Astrocyte of the spinal cord (primary cell): ENCODE results near the gene MMP12.

Source experiments
- DNase-seq: peaks from one replicate; pipeline ENCODE4 v3.0.0; 2011; ENCODE audit warnings: low read depth, low spot score
- H3K4me3 ChIP-seq: 2 replicates; pipeline ENCODE4 v1.5.1; 2011; ENCODE audit warnings: low read depth, mild to moderate bottlenecking, low read length, moderate library complexity
- in situ Hi-C: cut with HindIII; loops from 2 replicates; pipeline ENCODE4 v1.10.0; 2017; ENCODE audit warnings: low sequenced_read_pairs
- TF ChIP-seq, protein P1 (sequence below): IDR thresholded peaks from 2 replicates; pipeline ENCODE4 v1.5.1; 2012; ENCODE audit warnings: low read depth, mild to moderate bottlenecking, low read length, inconsistent platforms

Gene MMP12

DNA sequence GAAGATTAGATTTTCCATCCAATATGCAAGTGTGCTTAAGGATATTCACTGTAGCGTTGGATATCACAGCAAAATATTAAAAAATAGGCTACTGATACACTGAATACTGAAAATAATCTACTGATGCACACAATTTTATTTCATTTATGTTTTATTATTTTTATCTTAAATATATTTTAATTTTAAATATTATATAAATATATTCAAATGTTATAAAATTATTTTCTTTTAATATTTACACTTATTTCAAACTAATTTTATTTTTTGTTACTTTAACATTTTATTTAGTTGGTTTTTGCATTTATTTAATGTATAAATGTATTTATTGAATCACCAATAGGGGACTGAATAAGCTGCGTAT, 43.7 kb downstream of the MMP12 start:
- in situ Hi-C loops: no loop called here
- no peak overlapping the region for H3K4me3 ChIP-seq
- TF ChIP-seq, protein P1, sequence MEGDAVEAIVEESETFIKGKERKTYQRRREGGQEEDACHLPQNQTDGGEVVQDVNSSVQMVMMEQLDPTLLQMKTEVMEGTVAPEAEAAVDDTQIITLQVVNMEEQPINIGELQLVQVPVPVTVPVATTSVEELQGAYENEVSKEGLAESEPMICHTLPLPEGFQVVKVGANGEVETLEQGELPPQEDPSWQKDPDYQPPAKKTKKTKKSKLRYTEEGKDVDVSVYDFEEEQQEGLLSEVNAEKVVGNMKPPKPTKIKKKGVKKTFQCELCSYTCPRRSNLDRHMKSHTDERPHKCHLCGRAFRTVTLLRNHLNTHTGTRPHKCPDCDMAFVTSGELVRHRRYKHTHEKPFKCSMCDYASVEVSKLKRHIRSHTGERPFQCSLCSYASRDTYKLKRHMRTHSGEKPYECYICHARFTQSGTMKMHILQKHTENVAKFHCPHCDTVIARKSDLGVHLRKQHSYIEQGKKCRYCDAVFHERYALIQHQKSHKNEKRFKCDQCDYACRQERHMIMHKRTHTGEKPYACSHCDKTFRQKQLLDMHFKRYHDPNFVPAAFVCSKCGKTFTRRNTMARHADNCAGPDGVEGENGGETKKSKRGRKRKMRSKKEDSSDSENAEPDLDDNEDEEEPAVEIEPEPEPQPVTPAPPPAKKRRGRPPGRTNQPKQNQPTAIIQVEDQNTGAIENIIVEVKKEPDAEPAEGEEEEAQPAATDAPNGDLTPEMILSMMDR: no peak
- DNase-seq: no peak

GRCh38 chr11:102830001-102830727, 44.6 kb downstream of the MMP12 start:
- H3K4me3 ChIP-seq: no peak overlapping the region
- no peak for DNase-seq
- in situ Hi-C loops: no loop called here

GRCh38 chr11:102829316-102830000, 45.3 kb downstream of the MMP12 start:
- in situ Hi-C loops: no loop called here
- no peak overlapping the region for H3K4me3 ChIP-seq
- TF ChIP-seq, protein P1: no peak
- DNase-seq: no peak

More at GRCh38 chr11:102830001-102830727, 44.6 kb downstream of the MMP12 start:
- TF ChIP-seq, protein P1: no peak

- no peak for DNase-seq
- TF ChIP-seq, protein P1: no peak
- in situ Hi-C loops: no loop called here
- H3K4me3 ChIP-seq: no peak overlapping the region
Observed at GRCh38 chr11:102824556-102824955, 50.2 kb downstream of the MMP12 start.

DNA sequence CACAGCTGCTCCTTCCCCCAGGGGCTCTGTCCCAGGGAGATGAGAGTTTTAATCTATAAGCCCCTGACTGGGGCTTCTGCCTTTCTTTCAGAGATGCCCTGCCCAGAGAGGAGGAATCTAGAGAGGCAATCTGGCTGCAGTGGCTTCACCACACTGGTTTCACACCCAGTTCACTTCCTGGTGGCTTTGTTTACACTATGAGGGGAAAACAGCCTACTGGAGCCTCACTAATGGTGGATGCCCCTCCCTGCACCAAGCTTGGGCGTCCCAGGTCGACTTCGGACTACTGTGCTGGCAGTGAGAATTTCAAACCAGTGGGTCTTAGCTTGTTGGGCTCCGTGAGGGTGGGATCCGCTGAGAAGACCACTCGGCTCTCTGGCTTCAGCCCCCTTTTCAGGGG, 55.3 kb downstream of the MMP12 start:
- no peak for DNase-seq
- TF ChIP-seq, protein P1: no peak
- in situ Hi-C loops: no loop called here
- no peak overlapping the region for H3K4me3 ChIP-seq

DNA sequence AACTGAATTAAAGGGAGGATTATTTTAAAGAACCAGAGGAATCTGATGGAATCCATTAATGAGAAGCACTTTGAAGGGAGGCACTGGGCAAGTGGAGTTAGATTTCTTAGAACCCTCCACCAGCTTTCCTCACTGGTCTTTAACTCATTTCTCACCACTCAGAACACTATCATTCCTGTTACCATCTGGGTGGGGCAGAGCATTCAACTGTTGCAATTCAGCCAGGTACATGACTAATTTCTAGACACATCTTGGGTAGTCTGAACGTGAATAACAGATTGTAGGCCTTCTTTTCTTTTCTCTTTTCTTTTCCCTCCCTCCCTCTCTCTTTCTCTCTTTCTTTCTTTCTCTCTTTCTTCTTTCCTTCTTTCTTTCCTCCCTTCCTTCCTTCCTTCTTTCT, 61.3 kb downstream of the MMP12 start:
- TF ChIP-seq, protein P1: no peak
- in situ Hi-C loops: no loop called here

More for the DNA sequence above, 61.3 kb downstream of the MMP12 start:
- DNase-seq: no peak
- H3K4me3 ChIP-seq: no peak overlapping the region
